DND-41 (cell line): Measurements from ENCODE around the gene CRTAC1.

ENCODE experiments used
- ATAC-seq: fragments of 200-7000 bp; cut with Tn5 transposase; 3 replicates; pipeline ENCODE4 v1.9.1; 2021; ENCODE audit warnings: low read depth; ENCODE audit not compliant: insufficient read depth
- DNase-seq: peaks from one replicate; pipeline ENCODE4 v3.0.0-alpha.2; 2020
- H2AFZ ChIP-seq: 2 replicates; pipeline ENCODE4 v1.6.0; 2012; ENCODE audit warnings: low read depth, low read length
- H3K27ac ChIP-seq: 2 replicates; pipeline ENCODE4 v1.5.1; 2012; ENCODE audit warnings: low read length, inconsistent platforms
- H3K27me3 ChIP-seq: fragments of 200-600 bp; sonication (generic); 2 replicates; pipeline ENCODE4 v1.6.0; 2012; ENCODE audit warnings: low read length, mild to moderate bottlenecking, inconsistent platforms; ENCODE audit not compliant: insufficient read depth, poor library complexity
- H3K36me3 ChIP-seq: 2 replicates; pipeline ENCODE4 v1.5.1; 2012; ENCODE audit warnings: low read length, inconsistent platforms; ENCODE audit not compliant: insufficient read depth
- H3K4me1 ChIP-seq: 2 replicates; pipeline ENCODE4 v1.5.1; 2012; ENCODE audit warnings: mild to moderate bottlenecking, low read length; ENCODE audit not compliant: insufficient read depth
- H3K4me2 ChIP-seq: 2 replicates; pipeline ENCODE4 v1.6.0; 2012; ENCODE audit warnings: mild to moderate bottlenecking, moderate library complexity, low read length, inconsistent platforms; ENCODE audit not compliant: insufficient read depth
- H3K4me3 ChIP-seq, 2 experiments: fragments of 200-600 bp in 1 of 2; shearing (Covaris generic) in 1 of 2; 2 replicates each; pipeline ENCODE4 v1.5.1; 2012 to 2016; ENCODE audit warnings: inconsistent platforms in 2 of 2, low read length in 2 of 2, mild to moderate bottlenecking in 2 of 2, low read depth in 1 of 2, moderate library complexity in 1 of 2
- H3K79me2 ChIP-seq: 2 replicates; pipeline ENCODE4 v1.6.0; 2012; ENCODE audit warnings: low read length, inconsistent platforms; ENCODE audit not compliant: insufficient read depth
- H3K9ac ChIP-seq: 2 replicates; pipeline ENCODE4 v1.6.0; 2012; ENCODE audit warnings: low read depth, mild to moderate bottlenecking, inconsistent platforms, low read length, moderate library complexity
- H3K9me3 ChIP-seq: 2 replicates; pipeline ENCODE4 v1.5.1; 2012; ENCODE audit warnings: low read length, moderate library complexity, mild to moderate bottlenecking, inconsistent platforms; ENCODE audit not compliant: insufficient read depth, severe bottlenecking
- H4K20me1 ChIP-seq: 2 replicates; pipeline ENCODE4 v1.6.0; 2012; ENCODE audit warnings: low read length; ENCODE audit not compliant: insufficient read depth
- EZH2 ChIP-seq: IDR thresholded peaks from 3 replicates; pipeline ENCODE4 v1.6.1; 2012; ENCODE audit warnings: borderline replicate concordance, low read depth, mild to moderate bottlenecking, moderate library complexity, low read length, inconsistent platforms; ENCODE audit not compliant: severe bottlenecking
- TF ChIP-seq, protein P1 (sequence below): IDR thresholded peaks from 2 replicates; pipeline ENCODE4 v1.5.1; 2012; ENCODE audit warnings: borderline replicate concordance, low read length, moderate library complexity, mild to moderate bottlenecking; ENCODE audit not compliant: poor library complexity, severe bottlenecking; ENCODE audit errors: extremely low read depth

CRTAC1 gene

DNA sequence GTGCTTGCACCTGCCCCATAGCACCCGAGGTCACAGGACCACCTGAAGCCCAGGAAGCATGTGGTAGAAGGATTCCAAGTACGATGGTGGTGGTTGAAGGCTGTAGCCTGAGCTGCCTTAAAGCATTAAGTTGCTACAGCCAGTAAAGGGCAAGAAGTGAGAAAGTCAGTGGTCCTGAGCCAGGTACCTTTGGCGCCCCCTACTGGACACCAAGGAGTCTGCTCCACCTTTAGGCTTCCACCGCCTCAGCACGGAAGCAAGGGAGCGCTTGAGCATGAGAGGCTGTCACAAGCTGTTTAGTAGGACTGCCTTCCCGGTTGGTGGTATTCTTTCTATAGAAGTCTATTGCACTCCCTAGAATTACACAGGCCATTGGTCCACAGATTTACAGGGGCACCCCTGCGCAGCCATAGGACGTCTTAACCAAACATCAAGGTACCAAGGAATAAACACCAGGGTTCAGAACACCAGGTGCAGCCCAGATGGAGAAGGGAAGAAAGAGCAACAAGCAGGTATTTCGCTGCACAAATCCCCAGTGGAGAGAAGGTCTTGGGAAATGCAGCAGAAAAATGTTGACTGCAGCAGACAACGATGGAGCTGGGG is 2.2 kb downstream of the CRTAC1 start:
- Histone ChIP-seq H3K36me3 (no peaks in the 10 kb centered on the region), H3K27ac (no peak overlapping the region), H3K4me3 (no peak overlapping the region), H3K79me2 (no peaks in the 10 kb centered on the region), H3K9ac (no peak overlapping the region), H3K9me3 (no peaks in the 10 kb centered on the region), H2AFZ (no peak overlapping the region; the same call in 1 of the 2 replicates), H3K4me2 (no peak overlapping the region), H3K4me1 (no peaks in the 10 kb centered on the region), H3K27me3 (peaks cover 31% of the 10 kb centered on the region), H4K20me1 (peaks cover 10% of the 10 kb centered on the region; the same call in 1 of the 2 replicates)
- no peak for TF ChIP-seq EZH2
- TF ChIP-seq, protein P1, sequence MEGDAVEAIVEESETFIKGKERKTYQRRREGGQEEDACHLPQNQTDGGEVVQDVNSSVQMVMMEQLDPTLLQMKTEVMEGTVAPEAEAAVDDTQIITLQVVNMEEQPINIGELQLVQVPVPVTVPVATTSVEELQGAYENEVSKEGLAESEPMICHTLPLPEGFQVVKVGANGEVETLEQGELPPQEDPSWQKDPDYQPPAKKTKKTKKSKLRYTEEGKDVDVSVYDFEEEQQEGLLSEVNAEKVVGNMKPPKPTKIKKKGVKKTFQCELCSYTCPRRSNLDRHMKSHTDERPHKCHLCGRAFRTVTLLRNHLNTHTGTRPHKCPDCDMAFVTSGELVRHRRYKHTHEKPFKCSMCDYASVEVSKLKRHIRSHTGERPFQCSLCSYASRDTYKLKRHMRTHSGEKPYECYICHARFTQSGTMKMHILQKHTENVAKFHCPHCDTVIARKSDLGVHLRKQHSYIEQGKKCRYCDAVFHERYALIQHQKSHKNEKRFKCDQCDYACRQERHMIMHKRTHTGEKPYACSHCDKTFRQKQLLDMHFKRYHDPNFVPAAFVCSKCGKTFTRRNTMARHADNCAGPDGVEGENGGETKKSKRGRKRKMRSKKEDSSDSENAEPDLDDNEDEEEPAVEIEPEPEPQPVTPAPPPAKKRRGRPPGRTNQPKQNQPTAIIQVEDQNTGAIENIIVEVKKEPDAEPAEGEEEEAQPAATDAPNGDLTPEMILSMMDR = peak; percentile 93
- ATAC-seq (peak; percentile 83), DNase-seq (peak; percentile 61)

DNA sequence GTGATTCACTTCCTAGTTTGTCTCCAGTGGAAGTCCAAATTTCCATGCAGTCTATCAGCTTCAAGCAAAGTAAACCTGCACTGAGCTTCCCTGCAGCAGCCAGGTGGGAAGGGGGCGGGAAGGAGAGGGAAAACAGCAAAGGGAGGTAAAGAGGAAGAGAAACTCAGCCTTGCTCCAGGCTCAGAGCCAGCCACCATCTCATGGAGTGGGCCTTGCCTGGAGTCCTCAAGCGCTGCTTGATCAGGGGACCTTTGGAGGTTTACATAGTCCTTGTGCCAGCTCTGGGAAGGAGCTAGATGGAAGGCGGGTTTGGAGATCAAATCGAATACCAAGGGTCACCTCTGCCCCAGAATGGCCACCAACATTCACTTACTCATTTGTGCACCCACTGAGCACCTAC is 7.4 kb downstream of the CRTAC1 start:
- Histone ChIP-seq H4K20me1 (0 out of 2 replicates have a peak, but pooled peaks cover 6% of the 10 kb centered on the region), H3K4me2 (no peak overlapping the region), H3K9ac (no peak overlapping the region), H2AFZ (no peak overlapping the region), H3K27me3 (peaks cover 51% of the 10 kb centered on the region), H3K4me1 (no peaks in the 10 kb centered on the region), H3K36me3 (no peaks in the 10 kb centered on the region), H3K27ac (no peak overlapping the region), H3K4me3 (no peak overlapping the region), H3K9me3 (no peaks in the 10 kb centered on the region), H3K79me2 (no peaks in the 10 kb centered on the region)
- TF ChIP-seq, protein P1 = no peak
- no peak for TF ChIP-seq EZH2
- ATAC-seq (no peak), DNase-seq (no peak)

DNA sequence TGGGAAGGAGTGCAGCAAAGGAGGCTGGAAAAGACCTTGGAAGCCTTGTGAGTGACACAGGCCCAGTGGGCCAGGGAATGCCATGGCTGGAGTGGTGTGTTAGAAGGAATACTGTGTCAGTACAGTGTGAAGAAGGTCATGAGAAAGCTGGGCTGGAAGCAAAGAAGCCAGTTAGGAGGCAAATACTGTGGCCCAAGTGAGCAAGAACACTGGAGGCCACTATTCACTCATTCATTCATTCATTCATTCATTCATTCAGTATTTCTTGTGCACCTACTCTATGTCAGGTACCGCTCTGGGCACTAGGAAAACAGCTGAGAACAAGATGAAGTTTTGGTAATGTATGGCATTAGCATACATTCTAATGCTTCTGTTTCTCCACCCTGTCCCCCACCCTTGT is 9.6 kb downstream of the CRTAC1 start:
- Histone ChIP-seq H3K4me2 (no peak overlapping the region), H3K27me3 (peaks cover 41% of the 10 kb centered on the region)
- DNase-seq = no peak

More for the DNA sequence above, 9.6 kb downstream of the CRTAC1 start:
- H3K79me2 ChIP-seq = no peaks in the 10 kb centered on the region
- no peak overlapping the region for H2AFZ ChIP-seq
- H3K9ac ChIP-seq = no peak overlapping the region
- TF ChIP-seq EZH2 = no peak
- TF ChIP-seq, protein P1 = no peak
- no peaks in the 10 kb centered on the region for H3K9me3 ChIP-seq
- no peak overlapping the region for H3K4me3 ChIP-seq
- no peaks in the 10 kb centered on the region for H3K36me3 ChIP-seq
- H4K20me1 ChIP-seq = peaks cover 4% of the 10 kb centered on the region; the same call in 1 of the 2 replicates
- ATAC-seq = no peak
- H3K4me1 ChIP-seq = no peaks in the 10 kb centered on the region
- no peak overlapping the region for H3K27ac ChIP-seq
